NCI-H146 treated with DMSO at 0.1 percent for 48 hours (cell line): ENCODE measurements around the gene FMO2.

Source experiments
- DNase-seq: peaks from one replicate; lab custom pipeline; 2025; ENCODE audit not compliant: unreplicated experiment; lab: John Stamatoyannopoulos, UW

The FMO2 gene

GRCh38 chr1:171254859-171255258 is 69.8 kb downstream of the FMO2 start:
- no peak for DNase-seq

GRCh38 chr1:171256940-171257606 is 72.0 kb downstream of the FMO2 start:
- no peak for DNase-seq

DNA sequence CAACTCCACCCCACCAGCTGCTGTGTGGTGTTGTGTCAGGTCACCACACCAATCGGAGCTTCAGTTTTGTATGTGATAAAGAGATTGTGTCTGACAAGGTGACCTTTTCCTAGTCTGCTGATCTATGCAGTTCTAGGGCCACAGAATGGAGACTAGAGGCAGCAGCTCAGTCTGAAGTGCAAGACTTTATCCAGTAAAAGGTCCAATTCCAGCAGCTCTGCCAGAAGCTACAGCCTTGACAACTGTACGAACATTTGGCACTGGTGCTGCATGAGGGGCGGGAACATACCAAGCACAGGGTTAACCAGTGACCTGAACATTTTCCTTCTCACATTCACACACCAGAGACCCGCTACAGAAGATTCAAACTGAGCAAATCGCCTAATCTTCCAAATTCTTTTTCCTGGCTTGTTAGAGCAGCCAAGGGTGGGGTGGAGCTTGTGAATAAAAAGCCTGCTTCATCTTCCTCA is 72.5 kb downstream of the FMO2 start:
- DNase-seq, result no peak

- DNase-seq, result no peak
Measured at GRCh38 chr1:171258429-171258828, 73.3 kb downstream of the FMO2 start.

GRCh38 chr1:171258943-171259342 is 73.8 kb downstream of the FMO2 start:
- DNase-seq, result no peak
